DMS53 treated with DMSO at 0.1 percent for 48 hours (cell line): ENCODE measurements around the gene LMBRD1.

Source experiments
- DNase-seq: peaks from one replicate; lab custom pipeline; 2025; ENCODE audit not compliant: unreplicated experiment; lab: John Stamatoyannopoulos, UW

The LMBRD1 gene

GRCh38 chr6:69643688-69644087, 153.1 kb downstream of the LMBRD1 start:
- DNase-seq: no peak

- no peak for DNase-seq
These were observed 163.9 kb downstream of the LMBRD1 start for GRCh38 chr6:69632932-69633331.

- DNase-seq: no peak
These were observed 165.1 kb downstream of the LMBRD1 start for GRCh38 chr6:69631552-69632346.

DNA sequence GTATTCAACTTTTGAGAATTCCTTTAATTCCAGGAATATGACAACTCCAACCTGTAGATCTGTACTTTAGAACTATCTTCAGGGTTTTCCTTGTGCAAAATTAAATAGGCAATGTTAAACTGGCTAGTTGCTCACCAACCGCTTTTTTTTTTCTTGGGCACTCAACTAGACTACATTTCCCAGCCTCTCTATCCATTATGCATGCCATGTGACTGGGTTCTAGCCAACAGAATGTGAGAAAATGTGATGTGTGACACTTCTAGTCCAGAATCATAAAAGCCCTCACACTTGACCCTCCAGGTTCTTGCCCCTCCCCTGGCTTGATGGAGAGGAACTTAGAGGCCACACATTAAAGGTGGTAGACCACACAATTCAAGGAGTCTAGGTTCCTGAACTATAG, 166.0 kb downstream of the LMBRD1 start:
- DNase-seq: no peak

GRCh38 chr6:69627625-69628024, 169.2 kb downstream of the LMBRD1 start:
- no peak for DNase-seq

GRCh38 chr6:69624944-69625343, 171.9 kb downstream of the LMBRD1 start:
- no peak for DNase-seq
